HL-60 (cell line): ENCODE results near the gene KRT15.

Experiments used
- GABPA ChIP-seq: IDR thresholded peaks from 2 replicates; pipeline ENCODE4 v1.6.1; 2012; ENCODE audit warnings: low read depth
- POLR2AphosphoS5 ChIP-seq: IDR thresholded peaks from 2 replicates; pipeline ENCODE4 v1.6.1; 2012; ENCODE audit warnings: low read depth
- SPI1 ChIP-seq: IDR thresholded peaks from 2 replicates; pipeline ENCODE4 v1.6.1; 2012; ENCODE audit warnings: low read depth, mild to moderate bottlenecking, borderline replicate concordance
- TF ChIP-seq, protein P1 (sequence below): IDR thresholded peaks from one replicate; pipeline ENCODE4 v1.5.1; 2011; ENCODE audit warnings: low read length, control low read depth, inconsistent platforms; ENCODE audit not compliant: insufficient read depth
- TF ChIP-seq, protein P2 (sequence below): IDR thresholded peaks from 2 replicates; pipeline ENCODE4 v1.6.1; 2012; ENCODE audit warnings: low read depth; ENCODE audit not compliant: insufficient replicate concordance

DNA sequence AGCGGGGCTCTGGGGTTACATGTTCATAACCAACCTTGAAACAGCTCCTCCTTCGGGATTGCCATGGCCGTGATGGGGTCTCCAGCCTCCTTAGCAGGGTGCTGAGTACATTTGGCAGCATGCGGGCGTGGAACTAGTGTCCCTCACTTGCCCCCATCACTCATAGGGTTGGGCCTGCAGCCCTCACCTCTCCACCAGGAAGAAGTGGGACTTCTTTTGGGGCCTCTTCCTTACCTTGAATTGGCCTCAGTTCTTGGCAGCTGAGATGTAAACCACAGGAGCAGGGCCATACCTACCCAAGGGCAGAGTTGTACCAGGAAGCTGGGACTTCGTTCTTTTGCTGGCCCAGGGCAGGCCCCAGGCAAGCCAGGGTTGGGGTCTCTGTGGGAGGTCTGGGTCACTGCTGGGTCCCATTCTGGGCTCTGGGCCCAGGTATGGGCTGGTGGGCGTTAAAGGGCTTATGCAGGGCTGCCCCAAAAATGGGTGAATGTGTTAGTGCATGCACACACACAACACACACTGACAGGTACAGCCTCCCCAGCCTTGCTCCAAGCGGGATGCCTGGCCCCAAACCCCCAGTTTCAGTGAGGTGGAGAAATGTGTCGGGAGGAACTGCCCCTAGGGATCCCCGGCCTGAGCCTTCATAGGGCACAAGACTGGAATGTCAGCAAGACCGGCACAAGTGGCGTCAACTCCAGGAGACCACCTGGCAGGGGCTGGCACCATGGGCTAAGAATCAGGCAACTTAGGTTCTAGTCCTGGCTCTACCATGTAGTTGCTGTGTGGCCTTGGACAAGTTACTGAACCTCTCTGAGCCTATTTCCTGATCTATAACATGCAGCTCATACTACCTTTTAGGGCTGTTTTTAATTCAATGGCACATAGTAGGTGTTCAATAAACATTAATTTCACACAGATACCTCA is 3.9 kb upstream of the KRT15 start:
- TF ChIP-seq POLR2AphosphoS5 (no peak), GABPA (no peak), SPI1 (no peak)
- TF ChIP-seq, protein P1, sequence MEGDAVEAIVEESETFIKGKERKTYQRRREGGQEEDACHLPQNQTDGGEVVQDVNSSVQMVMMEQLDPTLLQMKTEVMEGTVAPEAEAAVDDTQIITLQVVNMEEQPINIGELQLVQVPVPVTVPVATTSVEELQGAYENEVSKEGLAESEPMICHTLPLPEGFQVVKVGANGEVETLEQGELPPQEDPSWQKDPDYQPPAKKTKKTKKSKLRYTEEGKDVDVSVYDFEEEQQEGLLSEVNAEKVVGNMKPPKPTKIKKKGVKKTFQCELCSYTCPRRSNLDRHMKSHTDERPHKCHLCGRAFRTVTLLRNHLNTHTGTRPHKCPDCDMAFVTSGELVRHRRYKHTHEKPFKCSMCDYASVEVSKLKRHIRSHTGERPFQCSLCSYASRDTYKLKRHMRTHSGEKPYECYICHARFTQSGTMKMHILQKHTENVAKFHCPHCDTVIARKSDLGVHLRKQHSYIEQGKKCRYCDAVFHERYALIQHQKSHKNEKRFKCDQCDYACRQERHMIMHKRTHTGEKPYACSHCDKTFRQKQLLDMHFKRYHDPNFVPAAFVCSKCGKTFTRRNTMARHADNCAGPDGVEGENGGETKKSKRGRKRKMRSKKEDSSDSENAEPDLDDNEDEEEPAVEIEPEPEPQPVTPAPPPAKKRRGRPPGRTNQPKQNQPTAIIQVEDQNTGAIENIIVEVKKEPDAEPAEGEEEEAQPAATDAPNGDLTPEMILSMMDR: no peak
- TF ChIP-seq, protein P2, sequence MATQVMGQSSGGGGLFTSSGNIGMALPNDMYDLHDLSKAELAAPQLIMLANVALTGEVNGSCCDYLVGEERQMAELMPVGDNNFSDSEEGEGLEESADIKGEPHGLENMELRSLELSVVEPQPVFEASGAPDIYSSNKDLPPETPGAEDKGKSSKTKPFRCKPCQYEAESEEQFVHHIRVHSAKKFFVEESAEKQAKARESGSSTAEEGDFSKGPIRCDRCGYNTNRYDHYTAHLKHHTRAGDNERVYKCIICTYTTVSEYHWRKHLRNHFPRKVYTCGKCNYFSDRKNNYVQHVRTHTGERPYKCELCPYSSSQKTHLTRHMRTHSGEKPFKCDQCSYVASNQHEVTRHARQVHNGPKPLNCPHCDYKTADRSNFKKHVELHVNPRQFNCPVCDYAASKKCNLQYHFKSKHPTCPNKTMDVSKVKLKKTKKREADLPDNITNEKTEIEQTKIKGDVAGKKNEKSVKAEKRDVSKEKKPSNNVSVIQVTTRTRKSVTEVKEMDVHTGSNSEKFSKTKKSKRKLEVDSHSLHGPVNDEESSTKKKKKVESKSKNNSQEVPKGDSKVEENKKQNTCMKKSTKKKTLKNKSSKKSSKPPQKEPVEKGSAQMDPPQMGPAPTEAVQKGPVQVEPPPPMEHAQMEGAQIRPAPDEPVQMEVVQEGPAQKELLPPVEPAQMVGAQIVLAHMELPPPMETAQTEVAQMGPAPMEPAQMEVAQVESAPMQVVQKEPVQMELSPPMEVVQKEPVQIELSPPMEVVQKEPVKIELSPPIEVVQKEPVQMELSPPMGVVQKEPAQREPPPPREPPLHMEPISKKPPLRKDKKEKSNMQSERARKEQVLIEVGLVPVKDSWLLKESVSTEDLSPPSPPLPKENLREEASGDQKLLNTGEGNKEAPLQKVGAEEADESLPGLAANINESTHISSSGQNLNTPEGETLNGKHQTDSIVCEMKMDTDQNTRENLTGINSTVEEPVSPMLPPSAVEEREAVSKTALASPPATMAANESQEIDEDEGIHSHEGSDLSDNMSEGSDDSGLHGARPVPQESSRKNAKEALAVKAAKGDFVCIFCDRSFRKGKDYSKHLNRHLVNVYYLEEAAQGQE: no peak
